PC-3 (cell line): ENCODE results near the gene MAD2L1BP. TPM values are rescaled to one million over a fixed set of nuclear protein-coding genes. Genes with fewer than 3 reads are reported as not detected.

Source experiments
- ATAC-seq: fragments of 200-7000 bp; cut with Tn5 transposase; 2 replicates; pipeline ENCODE4 v1.9.1; 2020; ENCODE audit warnings: mild to moderate bottlenecking, moderate library complexity
- BruUV-seq: library from RNA; stranded (reverse); fragments of 400-500 nt; replicated peaks from 2 replicates; lab custom pipeline; 2021; lab: Mats Ljungman, UMichigan
- CTCF ChIA-PET: fragments of 300-600 bp; sonication (Branson Sonifier 250); formaldehyde crosslinking; loops from one replicate; lab custom pipeline; 2022; ENCODE audit warnings: antibody characterized with exemption; lab: Charles Lee
- POLR2A ChIA-PET: fragments of 300-600 bp; sonication (Branson Sonifier 250); formaldehyde crosslinking; loops from one replicate; lab custom pipeline; 2022; ENCODE audit warnings: antibody characterized with exemption; ENCODE audit not compliant: unreplicated experiment; lab: Charles Lee
- DNase-seq: peaks from one replicate; pipeline ENCODE4 v3.0.0-alpha.2; 2015
- H2AFZ ChIP-seq: fragments of 300-600 bp; sonication (generic); 2 replicates; pipeline ENCODE4 v1.6.0; 2016; ENCODE audit warnings: antibody characterized with exemption, low read length
- H3F3A ChIP-seq: fragments of 300-600 bp; sonication (generic); one replicate; pipeline ENCODE4 v1.6.0; 2017; ENCODE audit warnings: antibody characterized with exemption, low read length, control low read depth, mild to moderate bottlenecking; ENCODE audit not compliant: unreplicated experiment
- H3K27ac ChIP-seq: fragments of 300-600 bp; sonication (generic); 2 replicates; pipeline ENCODE4 v1.5.1; 2016; ENCODE audit warnings: mild to moderate bottlenecking, low read length
- H3K27me3 ChIP-seq: fragments of 300-600 bp; sonication (generic); 2 replicates; pipeline ENCODE4 v1.6.1; 2016; ENCODE audit warnings: low read length, mixed read lengths
- H3K36me3 ChIP-seq: fragments of 300-600 bp; sonication (generic); 2 replicates; pipeline ENCODE4 v1.6.1; 2016; ENCODE audit warnings: low read depth, mixed run types, low read length, mixed read lengths
- H3K4me1 ChIP-seq: fragments of 300-600 bp; sonication (generic); 2 replicates; pipeline ENCODE4 v1.5.1; 2016; ENCODE audit warnings: low read length; ENCODE audit not compliant: insufficient read depth
- H3K4me2 ChIP-seq: fragments of 300-600 bp; sonication (generic); 2 replicates; pipeline ENCODE4 v1.6.0; 2016; ENCODE audit warnings: low read length
- H3K4me3 ChIP-seq: fragments of 300-600 bp; sonication (generic); 2 replicates; pipeline ENCODE4 v1.5.1; 2016; ENCODE audit warnings: mild to moderate bottlenecking, low read length, mixed read lengths
- H3K79me2 ChIP-seq: fragments of 300-600 bp; sonication (generic); 2 replicates; pipeline ENCODE4 v1.6.1; 2017; ENCODE audit warnings: low read length, mixed read lengths
- H3K9ac ChIP-seq: fragments of 300-600 bp; sonication (generic); 2 replicates; pipeline ENCODE4 v1.6.0; 2016; ENCODE audit warnings: mild to moderate bottlenecking, low read length
- H3K9me2 ChIP-seq: fragments of 300-600 bp; sonication (generic); replicated peaks from 2 replicates; pipeline ENCODE4 v1.6.1; 2016; ENCODE audit warnings: mixed run types, low read length, mixed read lengths
- H3K9me3 ChIP-seq: fragments of 300-600 bp; sonication (generic); 2 replicates; pipeline ENCODE4 v1.6.1; 2016; ENCODE audit warnings: low read length, mixed read lengths
- H4K20me1 ChIP-seq: fragments of 300-600 bp; sonication (generic); 2 replicates; pipeline ENCODE4 v1.6.1; 2016; ENCODE audit warnings: low read length, mixed read lengths
- CTCF ChIP-seq: fragments of 300-600 bp; sonication (generic); conservative IDR thresholded peaks from 2 replicates; pipeline ENCODE4 v1.5.1; 2017; ENCODE audit warnings: antibody characterized with exemption, low read depth, mild to moderate bottlenecking, low read length
- EZH2 ChIP-seq: fragments of 300-600 bp; sonication (generic); IDR thresholded peaks from one replicate; pipeline ENCODE4 v1.6.1; 2017; ENCODE audit warnings: antibody characterized with exemption, mild to moderate bottlenecking, low read length; ENCODE audit not compliant: unreplicated experiment
- EZH2phosphoT487 ChIP-seq: fragments of 300-600 bp; sonication (generic); IDR thresholded peaks from 2 replicates; pipeline ENCODE4 v1.6.1; 2018; ENCODE audit warnings: mild to moderate bottlenecking, antibody characterized with exemption, low read length, borderline replicate concordance
- intact Hi-C: fragments of 100-400 bp; cut with micrococcal nuclease; formaldehyde crosslinking; loops from 2 replicates; pipeline ENCODE4 v1.9.0; 2023
- total RNA-seq: library from RNA; depleted of rRNA; stranded (reverse); fragments of >200 nt; gene quantifications from 2 replicates; pipeline ENCODE4 v1.2.3, GENCODE V29; 2014

MAD2L1BP gene
- total RNA-seq, 1 experiment from 2014 or later: 40.9 TPM

- peaks cover 5% of the 10 kb centered on the region; the same call in 1 of the 2 replicates for H3K36me3 ChIP-seq
- DNase-seq (no peak), ATAC-seq (no peak)
- H3K27me3 ChIP-seq: no peaks in the 10 kb centered on the region
- no TSS peak for BruUV-seq
- H3K27ac ChIP-seq: no peak overlapping the region
- H3K4me1 ChIP-seq: no peaks in the 10 kb centered on the region
- H3K9ac ChIP-seq: no peak overlapping the region
- no peak overlapping the region for H3K4me2 ChIP-seq
- no peak for TF ChIP-seq EZH2phosphoT487
- no peak for TF ChIP-seq EZH2
- TF ChIP-seq CTCF: no peak
- no peaks in the 10 kb centered on the region for H3K9me2 ChIP-seq
- H3F3A ChIP-seq: peaks cover 4% of the 10 kb centered on the region
- CTCF ChIA-PET: no interaction called here
- no peaks in the 10 kb centered on the region for H3K79me2 ChIP-seq
- H4K20me1 ChIP-seq: no peaks in the 10 kb centered on the region
- H3K4me3 ChIP-seq: no peak overlapping the region
- intact Hi-C loops: no loop called here
- H3K9me3 ChIP-seq: no peaks in the 10 kb centered on the region
- POLR2A ChIA-PET: no interaction called here
- H2AFZ ChIP-seq: no peak overlapping the region
These were observed 21.3 kb upstream of the MAD2L1BP start for GRCh38 chr6:43614396-43614730.

GRCh38 chr6:43616725-43617472 is 18.7 kb upstream of the MAD2L1BP start:
- Histone ChIP-seq H3K27me3 (no peaks in the 10 kb centered on the region), H3F3A (peaks cover 4% of the 10 kb centered on the region), H3K36me3 (peaks cover 16% of the 10 kb centered on the region), H3K4me3 (no peak overlapping the region), H2AFZ (no peak overlapping the region), H3K79me2 (no peaks in the 10 kb centered on the region), H3K4me1 (no peaks in the 10 kb centered on the region), H3K9me3 (no peaks in the 10 kb centered on the region), H3K27ac (no peak overlapping the region), H3K9ac (no peak overlapping the region), H3K4me2 (no peak overlapping the region), H3K9me2 (no peaks in the 10 kb centered on the region), H4K20me1 (no peaks in the 10 kb centered on the region)
- POLR2A ChIA-PET: no interaction called here
- CTCF ChIA-PET: no interaction called here
- no peak for ATAC-seq
- BruUV-seq: no TSS peak
- TF ChIP-seq EZH2 (no peak), EZH2phosphoT487 (no peak), CTCF (no peak)
- no peak for DNase-seq
- intact Hi-C loops: no loop called here

GRCh38 chr6:43621078-43621835 is 14.4 kb upstream of the MAD2L1BP start:
- no peak overlapping the region for H3K4me2 ChIP-seq
- no peak for ATAC-seq
- peaks cover 4% of the 10 kb centered on the region for H3F3A ChIP-seq
- H3K9me2 ChIP-seq: no peaks in the 10 kb centered on the region
- TF ChIP-seq CTCF (no peak), EZH2 (no peak), EZH2phosphoT487 (no peak)
- no peak overlapping the region for H3K27ac ChIP-seq
- H3K79me2 ChIP-seq: peaks cover 6% of the 10 kb centered on the region
- no peak overlapping the region for H2AFZ ChIP-seq
- no peak for DNase-seq
- H3K4me3 ChIP-seq: no peak overlapping the region
- H3K36me3 ChIP-seq: peaks cover 49% of the 10 kb centered on the region
- no peak overlapping the region for H3K9ac ChIP-seq
- ChIA-PET POLR2A (no interaction called here), CTCF (no interaction called here)
- no peaks in the 10 kb centered on the region for H3K9me3 ChIP-seq
- H3K27me3 ChIP-seq: no peaks in the 10 kb centered on the region
- H4K20me1 ChIP-seq: no peaks in the 10 kb centered on the region
- H3K4me1 ChIP-seq: no peaks in the 10 kb centered on the region
- no TSS peak for BruUV-seq
- intact Hi-C loops: no loop called here
